ENCODE measurements around the gene MYPOP.

MYPOP gene

GRCh38 chr19:45920458-45920857 is 18.0 kb upstream of the MYPOP start:
- no peak for TF ChIP-seq CTCF (IDR thresholded peaks at IDR 0.05)
- H3K4me3 ChIP-seq, result no peak overlapping the region
- DNase-seq (ENCODE audit: low spot score), result no peak
- no peak overlapping the region for H3K27ac ChIP-seq

GRCh38 chr19:45919678-45920077 is 17.3 kb upstream of the MYPOP start:
- TF ChIP-seq CTCF (IDR thresholded peaks at IDR 0.05), result no peak
- Histone ChIP-seq H3K27ac (no peak overlapping the region), H3K4me3 (no peak overlapping the region)
- no peak for DNase-seq (ENCODE audit: low spot score)

DNA sequence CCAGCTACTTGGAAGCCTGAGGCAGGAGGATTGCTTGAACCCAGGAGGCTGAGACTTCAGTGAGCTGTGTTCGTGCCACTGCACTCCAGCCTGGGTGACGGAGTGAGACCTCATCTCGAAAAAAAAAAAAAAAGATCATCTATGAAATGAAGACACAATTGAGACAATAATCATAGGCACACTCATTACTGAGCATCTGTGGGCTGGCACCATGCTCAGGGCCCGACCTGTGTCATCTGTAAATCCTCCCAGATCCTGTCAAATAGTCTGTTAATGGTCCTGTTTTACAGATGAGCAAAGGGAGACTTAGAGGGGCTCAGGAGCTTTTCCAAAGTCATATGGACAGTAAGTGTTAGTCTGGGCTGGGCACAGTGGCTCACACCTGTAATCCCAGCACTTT is 16.3 kb upstream of the MYPOP start:
- no peak for TF ChIP-seq CTCF (IDR thresholded peaks at IDR 0.05)
- Histone ChIP-seq H3K4me3 (no peak overlapping the region), H3K27ac (no peak overlapping the region)
- DNase-seq (ENCODE audit: low spot score), result no peak

GRCh38 chr19:45917421-45918091 is 15.1 kb upstream of the MYPOP start:
- H3K4me3 ChIP-seq, result no peak overlapping the region
- TF ChIP-seq CTCF (IDR thresholded peaks at IDR 0.05), result no peak

DNA sequence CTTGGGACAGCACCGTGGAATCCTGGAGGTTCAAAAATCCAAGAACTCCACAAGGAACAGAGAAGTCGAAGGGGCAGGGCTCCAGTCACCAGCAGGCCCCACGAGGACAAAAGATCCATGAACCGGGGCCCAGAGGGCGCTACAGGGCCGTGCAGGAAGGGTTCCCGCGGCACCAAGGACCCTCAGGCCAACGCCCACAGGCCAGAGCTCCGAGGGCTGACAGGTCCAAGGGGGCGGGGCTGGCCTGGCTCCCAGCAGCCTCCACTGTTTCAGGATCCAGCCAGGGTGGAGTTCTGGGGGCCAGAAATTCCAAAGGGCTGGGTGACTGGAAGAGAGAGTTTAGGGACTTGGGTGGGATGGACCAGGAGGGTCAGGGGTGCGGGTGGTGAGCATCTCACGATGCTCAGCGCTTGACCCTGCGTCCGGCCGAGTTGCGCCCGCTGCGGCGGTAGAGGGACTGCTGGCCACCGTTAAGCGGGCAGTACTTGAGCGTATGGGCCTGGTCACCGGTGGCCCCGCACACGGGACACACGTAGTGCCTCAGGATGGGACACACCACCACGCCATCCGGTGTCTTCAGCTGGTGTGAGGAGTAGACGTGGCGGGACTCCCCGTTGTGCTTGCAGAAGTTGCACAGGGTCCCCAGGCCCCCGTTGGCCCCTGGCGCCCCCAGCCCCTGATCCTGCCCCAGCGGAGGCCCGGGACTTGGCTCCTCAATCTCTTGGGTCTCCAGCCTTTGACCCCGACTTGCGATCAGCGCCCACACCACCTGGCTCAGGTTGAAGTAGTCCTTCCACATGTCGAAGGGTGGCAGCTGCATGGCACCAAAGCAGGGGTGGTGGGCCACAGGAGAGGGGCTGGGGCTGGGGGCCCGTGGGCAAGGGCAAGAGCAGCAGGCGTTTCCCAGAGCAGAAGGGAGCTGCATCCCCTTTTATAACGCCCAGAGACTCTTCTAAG is 11.7 kb upstream of the MYPOP start, which contains the start of gene NANOS2:
Gene NANOS2, minus strand, starts transcription at position 905 of the 957 bp plus-strand sequence. Its CDS starts 85 bp downstream, at position 820.
- Histone ChIP-seq H3K4me3 (no peak within 1 kb of the TSS), H3K27ac (no peak within 1 kb of the TSS)
- DNase-seq (ENCODE audit: low spot score), result no peak
- TF ChIP-seq CTCF (IDR thresholded peaks at IDR 0.05), result no peak

More at GRCh38 chr19:45917421-45918091, 15.1 kb upstream of the MYPOP start:
- no peak for DNase-seq (ENCODE audit: low spot score)
- H3K27ac ChIP-seq, result no peak overlapping the region

- Histone ChIP-seq H3K27ac (no peak overlapping the region), H3K4me3 (no peak overlapping the region)
- TF ChIP-seq CTCF (IDR thresholded peaks at IDR 0.05), result no peak
- DNase-seq (ENCODE audit: low spot score), result no peak
These were observed 8.9 kb upstream of the MYPOP start for GRCh38 chr19:45911291-45911690.
